ENCODE results near the gene CDCA5.

CDCA5 gene

GRCh38 chr11:65071907-65072630 is 11.8 kb downstream of the CDCA5 start:
- DNase-seq (ENCODE audit: low read depth) = no peak

GRCh38 chr11:65069217-65069616 is 14.6 kb downstream of the CDCA5 start:
- no peak for DNase-seq (ENCODE audit: low read depth)

- DNase-seq (ENCODE audit: low read depth) = no peak
These were observed 16.4 kb downstream of the CDCA5 start for GRCh38 chr11:65067446-65067845.

GRCh38 chr11:65066805-65067291 is 17.0 kb downstream of the CDCA5 start:
- DNase-seq (ENCODE audit: low read depth) = no peak

GRCh38 chr11:65066315-65066714 is 17.5 kb downstream of the CDCA5 start:
- DNase-seq (ENCODE audit: low read depth) = no peak

- DNase-seq (ENCODE audit: low read depth) = no peak
These were observed 18.0 kb downstream of the CDCA5 start for GRCh38 chr11:65065851-65066250.

GRCh38 chr11:65064847-65065240 is 19.0 kb downstream of the CDCA5 start:
- no peak for DNase-seq (ENCODE audit: low read depth)

- DNase-seq (ENCODE audit: low read depth) = no peak
These were observed 20.3 kb downstream of the CDCA5 start for GRCh38 chr11:65063532-65063931.

- DNase-seq (ENCODE audit: low read depth) = no peak
These were observed 22.9 kb downstream of the CDCA5 start for GRCh38 chr11:65060913-65061408.

GRCh38 chr11:65059959-65060824 is 23.6 kb downstream of the CDCA5 start:
- no peak for DNase-seq (ENCODE audit: low read depth)

- DNase-seq (ENCODE audit: low read depth) = no peak
These were observed 24.3 kb downstream of the CDCA5 start for GRCh38 chr11:65059523-65059922.

GRCh38 chr11:65058419-65059054 is 25.3 kb downstream of the CDCA5 start, which contains the start of gene NAALADL1:
NAALADL1 (minus strand) TSS chr11:65058553; CDS start chr11:65058521, 32 bp downstream.
- DNase-seq (ENCODE audit: low read depth) = no peak

- no peak for DNase-seq (ENCODE audit: low read depth)
These were observed 25.8 kb downstream of the CDCA5 start for GRCh38 chr11:65058012-65058411.

- no peak for DNase-seq (ENCODE audit: low read depth)
These were observed 26.3 kb downstream of the CDCA5 start for GRCh38 chr11:65057526-65057925.

GRCh38 chr11:65056999-65057398 is 26.8 kb downstream of the CDCA5 start:
- no peak for DNase-seq (ENCODE audit: low read depth)

- no peak for DNase-seq (ENCODE audit: low read depth)
These were observed 28.3 kb downstream of the CDCA5 start for GRCh38 chr11:65055538-65055937.

- DNase-seq (ENCODE audit: low read depth) = no peak
These were observed 29.9 kb downstream of the CDCA5 start for GRCh38 chr11:65053827-65054508.

- DNase-seq (ENCODE audit: low read depth) = no peak
These were observed 32.4 kb downstream of the CDCA5 start for GRCh38 chr11:65051398-65051858.

GRCh38 chr11:65047581-65048422 is 36.0 kb downstream of the CDCA5 start:
- DNase-seq (ENCODE audit: low read depth) = no peak

- no peak for DNase-seq (ENCODE audit: low read depth)
These were observed 38.1 kb downstream of the CDCA5 start for GRCh38 chr11:65045728-65046127.

- DNase-seq (ENCODE audit: low read depth) = no peak
These were observed 38.8 kb downstream of the CDCA5 start for GRCh38 chr11:65045061-65045460.

Measured in stimulated activated CD8-positive, alpha-beta memory T cell treated with anti-CD3 and anti-CD28 coated beads, Interleukin-4, amount 100 ng/mL, for 24 hours (primary cell).